Liver (tissue), 9 donors: ENCODE data around the gene SIK2. TPM values are rescaled to one million over a fixed set of nuclear protein-coding genes. Genes with fewer than 3 reads are reported as not detected.

Experiments used
- DNase-seq: peaks from one replicate; pipeline ENCODE4 v3.0.0-alpha.2; 2017; ENCODE audit warnings: low spot score
- H3K27ac ChIP-seq, 2 donors: one replicate each; pipeline ENCODE4 v1.7.0; 2013; ENCODE audit warnings: inconsistent platforms in 2 of 2, low read length in 2 of 2, control low read depth in 1 of 2, low read depth in 1 of 2, mild to moderate bottlenecking in 1 of 2
- H3K27me3 ChIP-seq, 4 donors: one replicate each; pipeline versions ENCODE4 v1.6.1 to v1.7.0; 2013; ENCODE audit warnings: low read length in 3 of 4, inconsistent platforms in 1 of 4, mild to moderate bottlenecking in 1 of 4, moderate library complexity in 1 of 4; ENCODE audit not compliant: control insufficient read depth in 4 of 4, insufficient read depth in 4 of 4
- H3K36me3 ChIP-seq, 4 donors: one replicate each; pipeline versions ENCODE4 v1.6.1 to v1.7.0; 2013; ENCODE audit warnings: low read length in 3 of 4, mild to moderate bottlenecking in 3 of 4, low read depth in 1 of 4, moderate library complexity in 1 of 4; ENCODE audit not compliant: control insufficient read depth in 4 of 4, insufficient read depth in 3 of 4
- H3K4me1 ChIP-seq, 4 donors: one replicate each; pipeline versions ENCODE4 v1.6.1 to v1.7.0; 2013; ENCODE audit warnings: low read length in 3 of 4, mild to moderate bottlenecking in 3 of 4, moderate library complexity in 1 of 4; ENCODE audit not compliant: control insufficient read depth in 4 of 4, insufficient read depth in 4 of 4
- H3K4me3 ChIP-seq, 3 donors: one replicate each; pipeline versions ENCODE4 v1.6.1 to v1.7.0; 2013; ENCODE audit warnings: low read length in 3 of 3, control low read depth in 1 of 3, low read depth in 1 of 3, mild to moderate bottlenecking in 1 of 3
- H3K9ac ChIP-seq, 2 donors: one replicate each; pipeline ENCODE4 v1.7.0; 2013; ENCODE audit warnings: low read length in 2 of 2, mild to moderate bottlenecking in 2 of 2, moderate library complexity in 2 of 2, control low read depth in 1 of 2, low read depth in 1 of 2
- H3K9me3 ChIP-seq, 4 donors: one replicate each; pipeline versions ENCODE4 v1.6.1 to v1.7.0; 2013; ENCODE audit warnings: low read length in 3 of 4; ENCODE audit not compliant: control insufficient read depth in 4 of 4
- ATF3 ChIP-seq: IDR thresholded peaks from 2 replicates; pipeline ENCODE4 v1.6.1; 2016; ENCODE audit warnings: antibody characterized with exemption
- CTCF ChIP-seq: fragments of 150-350 bp; IDR thresholded peaks from 2 replicates; pipeline ENCODE4 v1.5.1; 2017; ENCODE audit warnings: improper control_type of control experiment, low read depth, low read length; ENCODE audit not compliant: missing input control
- FOXA1 ChIP-seq: IDR thresholded peaks from 2 replicates; pipeline ENCODE4 v1.6.1; 2016; ENCODE audit warnings: antibody characterized with exemption
- FOXA2 ChIP-seq: IDR thresholded peaks from 2 replicates; pipeline ENCODE4 v1.6.1; 2016; ENCODE audit warnings: antibody characterized with exemption
- HNF4A ChIP-seq, 2 donors: conservative IDR thresholded peaks; 2 replicates each; pipeline ENCODE4 v1.6.1; 2016; ENCODE audit warnings: antibody characterized with exemption in 2 of 2, mild to moderate bottlenecking in 2 of 2
- HNF4G ChIP-seq: IDR thresholded peaks from 2 replicates; pipeline ENCODE4 v1.6.1; 2016; ENCODE audit warnings: antibody characterized with exemption
- JUND ChIP-seq, 2 donors: IDR thresholded peaks; 2 replicates each; pipeline ENCODE4 v1.6.1; 2016; ENCODE audit warnings: antibody characterized with exemption in 2 of 2
- NR2F2 ChIP-seq: IDR thresholded peaks from 2 replicates; pipeline ENCODE4 v1.6.1; 2016; ENCODE audit warnings: antibody characterized with exemption
- RAD21 ChIP-seq, 2 donors: IDR thresholded peaks; 2 replicates each; pipeline ENCODE4 v1.6.1; 2016; ENCODE audit warnings: antibody characterized with exemption in 2 of 2, mild to moderate bottlenecking in 2 of 2
- SP1 ChIP-seq: IDR thresholded peaks from 2 replicates; pipeline ENCODE4 v1.6.1; 2018; ENCODE audit warnings: antibody characterized with exemption, mild to moderate bottlenecking
- TAF1 ChIP-seq: conservative IDR thresholded peaks from 2 replicates; pipeline ENCODE4 v1.6.1; 2016; ENCODE audit warnings: antibody characterized with exemption, mild to moderate bottlenecking
- YY1 ChIP-seq: IDR thresholded peaks from 2 replicates; pipeline ENCODE4 v1.6.1; 2016; ENCODE audit warnings: antibody characterized with exemption, mild to moderate bottlenecking
- ZBTB33 ChIP-seq: IDR thresholded peaks from 2 replicates; pipeline ENCODE4 v1.6.1; 2016; ENCODE audit warnings: antibody characterized with exemption
- WGBS: extraction: QIAGEN DNeasy Blood & Tissue Kit; methylation state at CpG from one replicate; pipeline ENCODE4 v1.1.7; 2013; 5-methylcytosine and 5-hydroxymethylcytosine counted together
- polyA plus RNA-seq, 2 donors: library from polyadenylated mRNA; stranded (reverse) in 1 of 2; unstranded in 1 of 2; fragments of 200-250 nt in 1 of 2; fragments of >200 nt in 1 of 2; fragmentation: Nextera tagmentation in 1 of 2; extraction: Ambion mirVana in 1 of 2; gene quantifications; one replicate each; pipeline versions ENCODE4 v1.2.1 to v1.2.3, GENCODE V29; 2013 to 2015
- total RNA-seq, 2 donors: library from RNA; depleted of rRNA; stranded (reverse); fragments of >200 nt; gene quantifications; one replicate each; pipeline ENCODE4 v1.2.3, GENCODE V29; 2014
- TF ChIP-seq, protein P1 (sequence below): IDR thresholded peaks from 2 replicates; pipeline ENCODE4 v1.6.1; 2016; ENCODE audit warnings: antibody characterized with exemption, mild to moderate bottlenecking
- TF ChIP-seq, protein P2 (sequence below): IDR thresholded peaks from 2 replicates; pipeline ENCODE4 v1.6.1; 2016; ENCODE audit warnings: antibody characterized with exemption
- donor health status: healthy.
- donor health status: healthy.
- donor health status: healthy.
- donor health status: healthy.
- donor health status: healthy.

Gene SIK2
- total and polyA plus RNA-seq, 4 donors, result 6.5 to 15.0 (median 9.3) TPM

GRCh38 chr11:111604392-111605009 is 2.3 kb downstream of the SIK2 start:
- Histone ChIP-seq H3K27me3 (no peaks in the 10 kb centered on the region), H3K27ac (peak overlapping the region; percentile 90 to 99), H3K36me3 (no peaks in the 10 kb centered on the region), H3K4me3 (peak overlapping the region; percentile 81 to 94 (median 92)), H3K9ac (peak overlapping the region; percentile 76 to 99), H3K4me1 (peaks cover 1 to 38% (median 29%) of the 10 kb centered on the region in 4 donors), H3K9me3 (no peaks in the 10 kb centered on the region)
- WGBS, result 15% methylated on average over 9 of the region's 9 CpGs
- TF ChIP-seq TAF1, result peak; percentile 80
- peak; percentile 50 for TF ChIP-seq CTCF
- TF ChIP-seq RAD21 (IDR thresholded peaks at IDR 0.05), result peak; percentile 80 to 82
- TF ChIP-seq SP1, result peak; percentile 12
- no peak for TF ChIP-seq NR2F2
- TF ChIP-seq FOXA1, result no peak
- TF ChIP-seq, protein P1, sequence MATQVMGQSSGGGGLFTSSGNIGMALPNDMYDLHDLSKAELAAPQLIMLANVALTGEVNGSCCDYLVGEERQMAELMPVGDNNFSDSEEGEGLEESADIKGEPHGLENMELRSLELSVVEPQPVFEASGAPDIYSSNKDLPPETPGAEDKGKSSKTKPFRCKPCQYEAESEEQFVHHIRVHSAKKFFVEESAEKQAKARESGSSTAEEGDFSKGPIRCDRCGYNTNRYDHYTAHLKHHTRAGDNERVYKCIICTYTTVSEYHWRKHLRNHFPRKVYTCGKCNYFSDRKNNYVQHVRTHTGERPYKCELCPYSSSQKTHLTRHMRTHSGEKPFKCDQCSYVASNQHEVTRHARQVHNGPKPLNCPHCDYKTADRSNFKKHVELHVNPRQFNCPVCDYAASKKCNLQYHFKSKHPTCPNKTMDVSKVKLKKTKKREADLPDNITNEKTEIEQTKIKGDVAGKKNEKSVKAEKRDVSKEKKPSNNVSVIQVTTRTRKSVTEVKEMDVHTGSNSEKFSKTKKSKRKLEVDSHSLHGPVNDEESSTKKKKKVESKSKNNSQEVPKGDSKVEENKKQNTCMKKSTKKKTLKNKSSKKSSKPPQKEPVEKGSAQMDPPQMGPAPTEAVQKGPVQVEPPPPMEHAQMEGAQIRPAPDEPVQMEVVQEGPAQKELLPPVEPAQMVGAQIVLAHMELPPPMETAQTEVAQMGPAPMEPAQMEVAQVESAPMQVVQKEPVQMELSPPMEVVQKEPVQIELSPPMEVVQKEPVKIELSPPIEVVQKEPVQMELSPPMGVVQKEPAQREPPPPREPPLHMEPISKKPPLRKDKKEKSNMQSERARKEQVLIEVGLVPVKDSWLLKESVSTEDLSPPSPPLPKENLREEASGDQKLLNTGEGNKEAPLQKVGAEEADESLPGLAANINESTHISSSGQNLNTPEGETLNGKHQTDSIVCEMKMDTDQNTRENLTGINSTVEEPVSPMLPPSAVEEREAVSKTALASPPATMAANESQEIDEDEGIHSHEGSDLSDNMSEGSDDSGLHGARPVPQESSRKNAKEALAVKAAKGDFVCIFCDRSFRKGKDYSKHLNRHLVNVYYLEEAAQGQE, result peak; percentile 85
- TF ChIP-seq HNF4A (conservative IDR thresholded peaks at IDR 0.05), result peak; percentile 10 to 14
- TF ChIP-seq YY1, result peak; percentile 67
- no peak for DNase-seq

- peak overlapping the region; percentile 1 to 99 for H3K9ac ChIP-seq
- DNase-seq, result no peak
- peak overlapping the region; percentile 40 to 57 for H3K27ac ChIP-seq
- peak overlapping the region in 1 of 3 donors; percentile 23 for H3K4me3 ChIP-seq
- H3K27me3 ChIP-seq, result no peaks in the 10 kb centered on the region
- TF ChIP-seq RAD21 (IDR thresholded peaks at IDR 0.05) (peak in 1 of 2 donors; percentile 52), ATF3 (peak; percentile 8), HNF4A (conservative IDR thresholded peaks at IDR 0.05) (no peak)
- 25% methylated on average over 4 of the region's 4 CpGs for WGBS
- no peaks in the 10 kb centered on the region for H3K36me3 ChIP-seq
- H3K9me3 ChIP-seq, result no peaks in the 10 kb centered on the region
- peaks cover 1 to 38% (median 29%) of the 10 kb centered on the region in 4 donors for H3K4me1 ChIP-seq
These were observed 3.4 kb downstream of the SIK2 start for GRCh38 chr11:111605681-111606080.

- DNase-seq, result no peak
- H3K36me3 ChIP-seq, result no peaks in the 10 kb centered on the region
- H3K9ac ChIP-seq, result peak overlapping the region in 1 of 2 donors; percentile 79
- H3K27ac ChIP-seq, result peak overlapping the region; percentile 6 to 40
- H3K9me3 ChIP-seq, result no peaks in the 10 kb centered on the region
- H3K27me3 ChIP-seq, result no peaks in the 10 kb centered on the region
- no peak overlapping the region for H3K4me3 ChIP-seq
- peaks cover 1 to 36% (median 27%) of the 10 kb centered on the region in 4 donors for H3K4me1 ChIP-seq
- TF ChIP-seq JUND (IDR thresholded peaks at IDR 0.05) (no peak), ATF3 (no peak), YY1 (no peak), ZBTB33 (no peak), FOXA2 (no peak), NR2F2 (no peak), TAF1 (no peak), SP1 (no peak), HNF4G (no peak)
- TF ChIP-seq, protein P1, result no peak
- TF ChIP-seq, protein P2, sequence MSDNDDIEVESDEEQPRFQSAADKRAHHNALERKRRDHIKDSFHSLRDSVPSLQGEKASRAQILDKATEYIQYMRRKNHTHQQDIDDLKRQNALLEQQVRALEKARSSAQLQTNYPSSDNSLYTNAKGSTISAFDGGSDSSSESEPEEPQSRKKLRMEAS, result no peak
These were observed 4.7 kb downstream of the SIK2 start for GRCh38 chr11:111606986-111607385.
